T-helper 1 cell (primary cell): ENCODE measurements around the gene DMD.
"Not testable (repeated sequence)": the region's sequence is repeated elsewhere in the genome, so short reads cannot be mapped to it uniquely, and the experiment has no call there.

Experiments used
- DNase-seq, 5 donors: peaks; one replicate each; pipeline ENCODE4 v3.0.0-alpha.2; 2012 to 2020

DMD gene

DNA sequence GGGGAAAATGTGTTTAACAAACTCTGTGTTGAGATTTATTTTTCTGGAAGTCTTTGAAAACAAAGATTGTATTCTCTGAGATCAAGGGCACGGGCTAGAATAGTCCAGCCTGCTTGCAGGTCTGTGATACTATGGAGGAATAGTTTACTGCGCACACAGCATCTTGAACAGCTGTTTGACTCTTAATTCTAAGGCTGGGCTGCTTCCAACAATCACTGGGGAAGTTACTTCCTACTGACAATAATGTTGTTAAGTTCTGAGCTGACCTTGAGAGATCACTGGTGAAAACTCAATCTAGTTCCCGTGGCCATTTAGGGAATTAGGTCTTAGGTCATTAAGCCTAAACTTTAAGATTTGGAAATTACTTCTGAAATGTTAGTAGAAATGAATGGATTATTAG, 1723.4 kb downstream of the DMD start:
- DNase-seq: no peak

DNA sequence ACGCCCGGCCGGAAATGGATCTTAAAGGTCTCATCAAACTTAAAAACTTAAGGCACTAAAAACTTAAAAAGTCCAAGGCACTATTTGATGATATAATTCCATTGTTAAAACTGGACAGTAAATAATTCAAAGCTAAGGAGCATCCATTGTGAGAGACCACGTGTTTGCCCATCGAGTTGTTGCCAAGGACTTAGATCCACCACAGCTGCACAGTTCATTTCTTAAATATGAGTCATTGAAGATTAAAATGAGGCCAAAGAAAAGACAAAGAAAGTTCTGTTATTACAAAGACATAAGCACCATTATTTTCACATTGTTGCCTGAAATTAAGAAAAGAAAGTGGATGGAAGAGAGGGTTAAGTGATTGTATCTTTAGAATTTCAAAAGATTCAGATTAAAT, 1728.0 kb downstream of the DMD start:
- DNase-seq: no peak

DNA sequence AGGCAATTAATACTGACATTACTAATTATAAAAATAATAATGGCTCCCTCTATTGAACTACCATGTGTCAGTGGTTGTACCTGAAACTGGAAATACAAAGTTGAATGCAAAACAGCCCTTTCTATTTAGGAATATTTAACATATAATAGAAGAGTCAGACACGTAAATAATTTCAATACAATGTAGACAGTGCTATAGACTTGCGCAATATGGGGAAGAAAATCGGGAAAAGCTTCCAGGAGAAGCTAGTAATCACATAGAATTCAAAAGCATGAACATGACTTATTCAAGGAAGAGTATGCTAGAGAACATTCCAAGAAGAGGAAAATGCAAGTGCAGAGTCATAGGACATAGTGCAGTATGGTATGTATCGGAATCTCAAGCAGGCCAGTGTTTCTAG, 1730.7 kb downstream of the DMD start:
- DNase-seq: no peak

DNA sequence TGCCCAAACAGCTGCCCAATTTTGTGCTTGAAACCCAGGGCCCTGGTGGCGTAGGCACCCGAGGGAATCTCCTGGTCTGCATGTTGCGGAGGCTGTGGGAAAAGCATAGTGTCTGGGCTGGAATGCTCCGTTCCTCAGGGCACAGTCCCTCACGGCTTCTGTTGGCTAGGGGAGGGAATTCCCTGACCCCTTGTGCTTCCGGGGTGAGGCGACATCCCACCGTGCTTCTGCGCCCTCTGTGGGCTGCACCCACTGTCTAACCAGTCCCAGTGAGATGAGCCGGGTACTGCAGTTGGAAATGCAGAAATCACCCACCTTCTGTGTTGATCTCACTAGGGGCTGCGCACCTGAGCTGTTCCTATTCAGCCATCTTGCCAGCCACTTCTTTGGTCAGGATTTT, 1740.1 kb downstream of the DMD start:
- no peak for DNase-seq

DNA sequence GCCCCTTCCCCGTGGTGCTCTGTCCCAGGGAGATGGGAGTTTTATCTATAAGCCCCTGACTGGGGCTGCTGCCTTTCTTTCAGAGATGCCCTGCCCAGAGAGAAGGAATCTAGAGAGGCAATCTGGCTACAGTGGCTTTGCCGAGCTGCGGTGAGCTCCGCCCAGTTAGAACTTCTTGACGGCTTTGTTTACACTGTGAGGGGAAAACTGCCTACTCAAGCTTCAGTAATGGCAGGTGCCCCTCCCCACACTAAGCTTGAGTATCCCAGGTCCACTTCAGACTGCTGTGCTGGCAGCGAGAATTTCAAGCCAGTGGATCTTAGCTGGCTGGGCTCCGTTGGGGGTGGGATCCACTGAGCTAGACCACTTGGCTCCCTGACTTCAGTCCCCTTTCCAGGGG, 1740.6 kb downstream of the DMD start:
- not testable (repeated sequence) for DNase-seq

DNA sequence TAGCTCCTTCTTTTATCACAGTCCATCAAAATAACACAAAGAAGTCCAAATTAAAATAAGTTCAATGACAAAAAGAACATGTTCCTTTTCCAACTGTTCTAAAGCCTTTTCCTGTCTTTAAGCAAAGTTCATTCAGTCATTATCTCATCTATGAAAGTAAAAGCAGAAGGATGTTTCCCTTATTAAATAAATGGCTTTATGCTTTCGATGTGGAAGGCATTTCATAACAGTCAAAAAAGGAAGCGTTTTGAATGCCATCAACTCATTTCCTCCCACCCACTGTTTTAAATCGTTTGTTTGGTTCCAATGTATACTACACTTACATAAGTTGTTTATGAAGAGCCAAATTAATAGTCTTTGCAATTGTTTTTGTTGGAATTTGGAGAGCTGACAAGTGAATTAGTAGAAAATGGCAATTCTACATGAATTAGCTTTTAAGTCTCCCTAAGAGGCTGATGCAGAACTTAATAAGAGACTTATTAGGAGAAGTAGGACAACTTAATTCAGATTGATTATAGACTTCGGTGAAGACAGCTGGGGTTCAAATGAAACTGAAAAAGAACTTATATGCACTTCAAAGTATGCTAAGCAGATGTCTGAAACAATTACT, 1746.9 kb downstream of the DMD start:
- no peak for DNase-seq

DNA sequence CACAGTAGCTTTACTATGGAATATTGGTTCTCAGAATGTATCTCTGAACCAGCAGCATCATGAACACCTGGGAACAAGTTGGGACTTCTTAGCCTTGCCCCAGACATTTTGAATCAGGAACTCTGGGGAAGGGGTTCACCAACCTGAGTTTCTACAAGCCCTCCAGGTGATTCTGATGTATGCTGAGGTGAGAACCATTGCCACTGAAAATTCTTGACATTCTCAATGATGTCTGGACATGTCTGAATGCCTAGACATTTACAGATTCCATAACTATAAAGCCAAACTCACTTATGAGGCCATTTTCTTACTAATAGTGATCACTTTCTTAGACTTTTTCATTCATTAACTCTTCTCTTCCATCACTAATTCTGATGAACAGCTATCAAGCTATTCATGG, 1750.1 kb downstream of the DMD start:
- DNase-seq: no peak

DNA sequence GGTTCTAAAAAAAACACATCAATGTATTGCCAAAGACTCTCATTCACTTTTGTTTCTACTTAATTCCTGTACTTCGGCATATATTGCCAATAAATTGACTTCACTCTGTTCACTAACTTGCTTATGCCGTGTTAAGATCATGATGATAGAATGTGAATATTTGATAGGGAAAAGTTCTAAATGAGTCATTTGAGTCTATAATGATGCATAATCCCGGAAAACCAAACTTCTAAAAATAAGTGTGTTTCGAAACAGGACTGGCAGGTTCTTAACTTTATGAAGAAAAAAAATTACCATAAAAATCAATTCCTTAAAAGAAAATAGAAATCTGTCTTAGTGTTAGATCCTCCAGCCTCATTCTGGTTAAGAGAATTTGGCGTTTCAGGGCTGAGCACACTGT, 1752.0 kb downstream of the DMD start:
- DNase-seq: no peak

DNA sequence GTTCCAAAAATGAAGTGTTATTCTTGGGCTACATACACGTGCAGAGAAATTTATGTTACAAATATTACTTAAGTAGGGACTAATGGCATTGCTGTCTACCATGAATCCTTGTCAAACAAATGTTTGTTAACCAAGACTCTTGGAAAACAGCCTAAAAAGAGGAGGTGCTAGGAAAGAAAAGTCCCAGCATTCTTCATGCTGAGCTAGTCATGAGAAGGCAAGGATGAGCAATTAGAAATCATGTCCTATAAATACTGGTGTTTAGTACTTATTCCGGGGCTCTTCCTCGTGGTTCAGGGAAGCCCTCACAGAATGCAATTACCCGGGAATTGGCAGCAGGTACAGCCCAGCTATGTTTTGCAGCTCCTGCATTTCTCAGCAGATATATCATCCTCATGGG, 1761.4 kb downstream of the DMD start:
- no peak for DNase-seq

DNA sequence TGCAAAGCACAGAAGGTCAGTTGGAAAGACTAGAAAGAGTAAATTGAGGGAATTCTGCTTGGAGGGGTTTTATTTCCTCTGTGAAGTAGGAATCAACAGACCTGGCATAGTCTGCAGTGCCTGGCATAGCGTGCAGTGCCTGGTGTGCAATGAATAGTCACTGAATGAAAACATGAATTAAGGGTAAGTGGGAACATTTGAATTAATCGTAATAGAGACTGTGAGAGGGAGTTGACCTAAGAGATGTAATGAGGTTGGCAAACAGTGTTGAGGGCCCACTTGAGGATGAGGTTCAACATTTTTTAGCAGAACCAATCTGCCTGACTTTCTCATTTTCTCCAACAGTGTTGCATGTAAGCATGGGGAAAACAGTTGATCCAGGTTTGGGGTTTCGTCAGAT, 1762.3 kb downstream of the DMD start:
- no peak for DNase-seq

DNA sequence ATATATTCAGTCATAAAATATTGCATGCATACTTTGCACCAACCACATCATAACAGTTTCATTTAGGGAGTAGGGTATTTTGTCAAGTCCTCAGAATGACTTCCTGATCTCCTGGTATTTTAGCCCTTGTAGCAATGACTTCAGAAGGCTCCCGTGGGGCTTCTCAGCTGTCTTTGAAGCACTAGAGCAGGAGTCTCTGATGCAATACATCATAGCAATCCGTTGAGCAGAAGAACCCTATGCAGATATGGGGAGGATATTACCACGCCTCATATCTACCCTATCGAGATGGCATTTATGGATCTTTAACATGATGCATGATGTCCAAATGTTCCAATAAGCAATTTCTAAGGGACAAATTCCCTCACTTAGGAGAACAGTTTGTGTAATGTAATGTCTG, 1765.8 kb downstream of the DMD start:
- DNase-seq: peak in 1 of 5 donors; percentile 28

DNA sequence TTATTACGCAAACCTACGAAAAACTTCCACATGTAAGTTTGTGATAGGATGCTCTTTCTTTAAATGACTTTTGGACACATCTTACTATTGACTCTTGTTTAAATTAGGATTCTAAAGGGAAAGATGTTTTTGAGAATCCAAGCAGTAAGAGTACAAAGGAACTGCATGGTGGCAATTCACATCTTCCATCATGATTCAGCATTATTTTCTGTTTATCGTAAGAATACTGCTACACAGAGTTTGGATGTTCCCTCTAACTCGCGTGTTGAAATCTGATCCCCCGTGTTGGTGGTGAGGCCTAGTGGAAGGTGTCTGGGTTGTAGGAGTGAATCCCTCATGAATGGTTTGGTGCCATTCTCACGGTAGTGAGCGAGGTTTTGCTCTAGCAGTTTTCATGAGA, 1767.7 kb downstream of the DMD start:
- no peak for DNase-seq

DNA sequence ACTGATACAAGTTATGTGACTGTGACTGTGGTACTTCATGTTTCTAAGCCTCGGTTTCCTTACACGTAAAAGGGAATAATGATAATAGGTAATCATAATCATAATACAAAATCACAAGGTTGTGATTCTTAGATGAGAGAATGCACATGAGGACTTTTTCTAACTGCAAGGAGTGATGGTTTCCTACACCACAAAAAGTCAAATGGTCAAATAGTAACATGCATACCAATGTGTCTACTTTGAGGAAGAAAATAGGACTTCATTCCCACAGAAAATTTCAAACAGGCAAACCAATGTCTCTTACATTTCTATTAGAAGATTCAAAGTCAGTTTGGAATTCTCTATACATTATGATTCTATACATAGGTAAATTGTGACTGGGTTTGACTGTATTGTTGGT, 1770.8 kb downstream of the DMD start:
- no peak for DNase-seq

DNA sequence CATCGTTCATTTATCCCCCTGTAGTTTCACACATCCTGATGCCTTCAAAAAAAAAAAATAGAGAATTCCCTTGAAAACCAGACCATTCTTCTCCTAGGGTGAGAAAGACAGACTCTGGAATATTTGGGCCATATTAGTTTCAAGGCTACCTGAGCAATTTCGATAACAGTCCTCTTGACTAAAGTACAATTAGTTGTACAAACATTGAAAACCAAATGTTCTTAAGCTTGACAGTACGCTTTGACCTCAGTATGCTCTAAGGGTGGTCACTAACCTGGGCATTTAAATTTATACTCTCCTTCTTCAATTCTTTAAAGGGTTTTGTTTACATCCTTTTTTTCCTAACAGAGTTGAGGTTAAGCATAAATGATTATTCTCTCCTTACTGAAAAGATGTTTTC, 1774.9 kb downstream of the DMD start:
- DNase-seq: no peak

DNA sequence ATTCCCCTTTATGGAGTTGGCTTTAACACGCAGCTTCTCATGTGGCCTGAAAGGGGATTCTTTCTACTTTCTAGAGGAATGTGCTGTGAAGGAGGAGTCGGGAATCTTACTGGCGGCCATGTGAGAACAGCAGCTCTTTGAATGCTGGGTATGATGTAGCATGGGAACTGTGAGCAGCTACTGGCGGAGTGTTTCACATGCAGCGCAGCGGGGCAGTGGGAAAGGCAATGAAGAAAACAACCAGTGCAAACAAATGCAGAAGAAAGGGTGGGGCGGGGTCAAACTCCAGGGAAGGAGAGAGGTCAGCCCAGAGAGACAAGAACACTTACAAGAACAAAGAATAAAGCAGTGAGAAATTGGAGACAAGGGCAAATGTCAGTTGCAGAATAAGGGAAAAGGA, 1775.8 kb downstream of the DMD start:
- DNase-seq: no peak

DNA sequence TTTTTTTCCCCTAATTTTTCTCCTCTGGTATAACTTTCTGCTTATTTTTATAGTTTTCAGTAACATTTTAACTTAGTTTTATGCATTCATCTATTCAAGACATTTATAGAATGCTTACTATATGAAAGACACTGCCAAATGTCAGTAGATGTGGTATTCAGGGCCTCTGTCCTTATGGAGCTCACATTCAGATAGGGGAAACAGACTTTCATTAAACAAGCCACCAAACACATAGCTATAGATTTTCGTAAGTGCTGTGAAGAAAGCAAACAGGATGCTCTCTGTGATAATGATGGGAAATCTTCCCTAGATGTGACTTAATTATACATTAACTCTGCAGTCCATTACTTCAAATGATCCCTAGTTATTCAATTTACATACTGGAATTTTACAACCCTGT, 1777.5 kb downstream of the DMD start:
- DNase-seq: no peak

DNA sequence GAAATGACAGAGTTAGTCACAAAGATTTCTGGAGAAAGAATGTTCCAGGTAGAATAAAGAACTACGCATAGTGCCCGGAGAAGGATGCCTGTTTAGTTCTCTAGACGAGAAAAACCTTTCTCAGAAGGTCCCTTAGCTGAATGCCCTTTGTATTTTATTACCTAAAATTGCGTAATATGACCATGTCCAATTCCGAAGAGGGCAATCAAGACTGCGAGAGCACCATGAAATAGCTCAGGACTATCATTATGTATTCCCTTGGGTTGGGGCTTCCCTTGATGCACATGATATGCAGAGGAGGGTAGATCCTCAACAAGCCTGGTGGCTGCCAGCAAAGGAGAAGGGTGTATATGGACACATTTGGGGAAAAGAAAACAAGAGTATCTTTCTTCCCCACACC, 1781.4 kb downstream of the DMD start:
- no peak for DNase-seq

DNA sequence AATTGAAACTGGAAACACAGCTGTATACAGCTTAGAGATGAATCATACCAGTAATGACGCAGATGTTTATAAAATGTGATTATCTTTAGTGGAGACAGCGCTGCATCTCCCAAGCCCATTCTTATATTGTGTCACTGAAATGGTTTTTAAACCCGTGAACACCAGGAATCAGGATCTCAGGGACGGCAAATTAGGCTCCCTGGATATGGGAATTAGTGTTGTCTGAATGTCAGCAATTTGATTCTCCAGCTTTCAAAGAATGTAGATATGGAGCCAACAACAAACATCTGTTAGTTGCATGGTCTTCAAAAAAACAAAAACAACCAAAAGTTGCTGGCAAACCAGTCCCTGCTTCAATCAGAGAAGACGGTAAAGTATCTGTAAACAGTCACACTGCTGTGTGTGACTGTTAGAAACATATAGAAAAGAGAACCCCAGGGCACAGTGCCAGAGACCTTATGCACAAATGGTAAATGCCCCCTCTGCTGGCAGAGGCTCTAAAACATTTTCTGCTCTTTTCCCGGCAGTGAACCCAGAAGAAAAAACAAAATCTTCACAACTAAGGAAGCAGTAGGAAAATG, 1787.7 kb downstream of the DMD start:
- DNase-seq: peak in 1 of 5 donors; percentile 11

DNA sequence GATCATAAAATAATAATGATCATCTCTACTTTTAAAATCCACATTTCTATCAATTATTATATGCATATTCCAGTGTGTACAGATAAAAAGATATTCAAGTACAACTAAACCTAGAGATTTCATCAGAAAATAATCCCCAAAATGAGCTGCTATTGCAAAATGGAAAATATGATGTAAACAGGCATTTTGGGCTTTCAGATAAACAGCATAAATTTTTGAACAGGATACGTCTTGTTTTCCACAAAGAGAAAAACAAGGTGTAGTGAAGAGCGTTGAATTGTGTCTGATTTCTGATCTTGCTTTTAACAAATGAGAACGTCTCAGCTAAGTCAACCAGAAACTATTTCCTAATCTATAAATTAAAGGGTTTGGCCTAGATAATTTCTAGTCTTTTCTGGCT, 1789.9 kb downstream of the DMD start:
- DNase-seq: no peak

DNA sequence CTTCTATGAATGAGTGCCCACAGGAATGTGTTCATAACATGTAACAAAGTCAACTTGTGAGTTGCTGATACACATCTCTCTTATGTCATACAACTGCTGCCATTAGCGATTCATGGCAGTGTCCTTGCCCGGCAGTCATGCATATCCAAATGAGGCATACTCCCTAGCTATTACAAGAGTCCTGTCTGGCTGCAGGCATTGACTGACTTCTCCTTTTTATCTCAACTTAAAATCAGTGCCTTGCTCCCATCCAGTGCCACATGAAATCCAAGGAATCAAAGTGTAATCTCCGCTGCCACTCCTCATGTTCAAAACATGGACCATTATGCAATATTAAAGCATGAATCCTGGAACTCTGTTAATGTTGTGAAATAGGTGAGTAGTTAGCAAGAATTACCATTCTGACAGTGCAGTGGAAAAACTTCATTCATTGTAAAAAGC, 1790.6 kb downstream of the DMD start:
- no peak for DNase-seq

DNA sequence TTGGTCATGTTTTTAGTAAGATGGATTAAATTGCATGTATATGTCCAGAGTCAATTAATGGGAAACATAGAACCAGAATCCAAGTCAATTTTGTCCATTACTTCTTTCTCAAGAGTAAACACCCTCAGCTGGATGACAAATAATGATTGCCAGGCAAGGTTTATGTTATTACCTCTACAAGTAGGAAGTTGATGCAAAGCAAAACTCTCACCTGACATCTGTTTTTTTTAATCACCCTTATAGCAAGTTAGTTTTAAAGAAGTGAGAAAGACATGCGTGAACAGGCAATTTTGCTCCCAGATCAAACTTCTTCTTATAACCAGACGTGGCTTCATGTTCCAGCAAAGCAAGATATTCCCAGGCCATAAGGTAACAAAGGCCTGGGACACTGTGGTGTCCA, 1791.0 kb downstream of the DMD start:
- no peak for DNase-seq

DNA sequence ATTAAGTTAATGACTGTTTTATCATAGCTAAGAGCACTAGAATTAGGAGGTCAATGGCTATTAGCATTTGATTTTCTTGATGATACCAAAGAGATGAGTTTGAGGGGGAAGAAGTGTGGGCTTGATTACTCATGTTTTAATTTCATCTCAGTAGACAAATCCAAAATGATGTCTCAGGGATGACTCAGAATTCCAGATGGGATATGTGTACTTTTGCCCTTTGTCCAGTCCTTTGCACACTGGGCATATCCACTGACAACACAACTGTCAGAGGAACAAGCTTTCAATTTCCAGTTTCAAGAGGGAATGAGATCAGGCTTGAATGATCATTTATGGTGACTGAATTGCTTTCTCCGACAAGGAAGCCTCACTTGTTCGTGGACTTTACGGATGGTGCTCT, 1814.2 kb downstream of the DMD start:
- DNase-seq: no peak

DNA sequence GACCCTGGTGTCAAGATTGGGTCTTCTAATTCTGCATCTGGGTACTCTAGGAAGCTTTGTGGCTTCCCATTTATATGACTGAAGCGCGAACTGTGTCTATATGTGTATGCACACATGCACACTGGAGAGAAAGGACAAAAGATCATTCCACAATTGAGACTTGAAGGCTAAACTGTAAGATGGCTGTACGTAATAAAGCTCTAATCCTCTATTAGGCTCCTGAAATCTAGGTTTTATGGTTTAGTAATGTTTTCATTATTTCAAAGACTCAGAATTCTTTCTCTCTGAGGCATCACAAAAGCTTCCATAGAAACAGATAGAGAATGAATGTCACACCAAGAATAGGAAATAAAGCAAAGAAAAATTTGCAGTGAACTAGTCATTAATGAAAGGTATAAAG, 1818.8 kb downstream of the DMD start:
- no peak for DNase-seq

DNA sequence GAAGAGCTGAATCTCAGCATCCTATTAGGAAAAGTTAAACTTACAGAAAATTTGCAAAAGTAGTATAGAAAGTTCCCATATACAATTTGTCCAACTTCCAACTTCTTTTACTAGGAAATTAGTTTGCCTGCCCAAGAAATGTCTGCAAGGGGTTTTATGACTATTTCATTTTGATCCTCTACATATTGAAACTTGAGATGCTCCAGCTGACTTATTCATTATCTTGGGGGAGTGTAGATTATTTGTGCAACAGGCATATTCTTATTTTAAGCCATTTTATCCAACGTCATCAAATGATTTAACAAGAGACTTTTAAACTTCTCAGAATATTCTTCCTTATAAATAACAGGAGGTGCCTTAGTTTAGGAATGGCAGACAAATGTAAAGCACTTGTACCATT, 1822.4 kb downstream of the DMD start:
- no peak for DNase-seq

DNA sequence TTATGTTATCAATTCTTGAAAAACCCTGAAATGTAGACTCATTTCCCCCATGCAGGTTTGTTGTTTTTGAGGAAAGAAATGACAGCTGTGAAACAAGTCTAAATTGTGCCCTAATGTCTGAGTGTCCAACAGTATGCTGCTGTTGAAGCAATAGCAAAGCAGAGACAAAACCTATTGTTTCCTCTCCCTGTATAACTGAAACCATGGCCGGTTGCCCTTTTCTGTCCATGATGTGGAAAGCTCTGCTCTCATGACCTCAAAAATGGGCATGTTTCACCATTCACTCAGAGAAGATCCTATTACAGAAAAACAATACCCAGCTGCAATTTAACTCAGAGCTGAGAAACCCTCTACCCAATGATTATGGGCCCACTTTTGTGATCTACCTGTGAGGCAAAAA, 1826.9 kb downstream of the DMD start:
- no peak for DNase-seq
